ENCODE results near the gene CABLES1. TPM values are rescaled to one million over a fixed set of nuclear protein-coding genes. Genes with fewer than 3 reads are reported as not detected.

Gene CABLES1
- total and polyA plus RNA-seq, 4 donors, result 9.9 to 25.7 (median 11.4) TPM

DNA sequence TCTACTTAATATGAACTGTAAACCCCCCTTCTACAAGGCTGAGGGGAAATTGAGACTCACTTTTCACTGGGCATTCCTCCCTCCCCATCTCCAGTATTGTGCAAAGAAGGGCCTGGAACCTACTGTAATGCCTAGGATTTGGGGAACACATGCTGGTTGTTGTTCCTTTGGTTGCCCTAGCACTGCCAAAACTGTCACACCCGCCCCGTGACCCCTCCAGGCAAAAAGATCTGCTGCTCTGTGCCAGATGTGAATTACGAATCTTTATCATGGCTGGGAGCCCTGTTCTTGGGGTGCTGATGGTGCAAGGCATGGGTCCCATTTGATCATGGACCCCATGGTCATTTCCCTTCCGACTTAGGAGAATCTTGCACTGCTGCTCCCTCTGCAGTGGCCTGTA is 95.4 kb downstream of the CABLES1 start:
- ATAC-seq (ENCODE audit: low FRiP score) (peak; percentile 5), DNase-seq (peak in 1 of 2 donors; percentile 62)
- H3K4me3 ChIP-seq (ENCODE audit: low read length in 2 of 2), result no peak overlapping the region
- H3K27ac ChIP-seq (ENCODE audit: low read depth in 1 of 2, low read length in 2 of 2), result peak overlapping the region; percentile 83 to 88
- H3K4me1 ChIP-seq (ENCODE audit: control insufficient read depth in 1 of 2, insufficient read depth in 2 of 2, low read length in 2 of 2), result peaks cover 3 to 11% of the 10 kb centered on the region in 2 donors
- H3K27me3 ChIP-seq (ENCODE audit: control insufficient read depth in 1 of 2, insufficient read depth in 2 of 2, low read length in 1 of 2), result no peaks in the 10 kb centered on the region
- WGBS, 2 donors, result 58 to 59% methylated on average over 4 of the region's 4 CpGs
- no peaks in the 10 kb centered on the region for H3K36me3 ChIP-seq (ENCODE audit: control insufficient read depth in 1 of 2, insufficient read depth in 2 of 2, low read length in 1 of 2)
- no peaks in the 10 kb centered on the region for H3K9me3 ChIP-seq (ENCODE audit: control insufficient read depth, low read length)
- intact Hi-C loops (cut with DNase I), result loop anchor here in 1 of 2 donors (5.0 kb wide), 2 partner anchors 93 to 127 kb away; partner anchors contain the start of gene CABLES1

DNA sequence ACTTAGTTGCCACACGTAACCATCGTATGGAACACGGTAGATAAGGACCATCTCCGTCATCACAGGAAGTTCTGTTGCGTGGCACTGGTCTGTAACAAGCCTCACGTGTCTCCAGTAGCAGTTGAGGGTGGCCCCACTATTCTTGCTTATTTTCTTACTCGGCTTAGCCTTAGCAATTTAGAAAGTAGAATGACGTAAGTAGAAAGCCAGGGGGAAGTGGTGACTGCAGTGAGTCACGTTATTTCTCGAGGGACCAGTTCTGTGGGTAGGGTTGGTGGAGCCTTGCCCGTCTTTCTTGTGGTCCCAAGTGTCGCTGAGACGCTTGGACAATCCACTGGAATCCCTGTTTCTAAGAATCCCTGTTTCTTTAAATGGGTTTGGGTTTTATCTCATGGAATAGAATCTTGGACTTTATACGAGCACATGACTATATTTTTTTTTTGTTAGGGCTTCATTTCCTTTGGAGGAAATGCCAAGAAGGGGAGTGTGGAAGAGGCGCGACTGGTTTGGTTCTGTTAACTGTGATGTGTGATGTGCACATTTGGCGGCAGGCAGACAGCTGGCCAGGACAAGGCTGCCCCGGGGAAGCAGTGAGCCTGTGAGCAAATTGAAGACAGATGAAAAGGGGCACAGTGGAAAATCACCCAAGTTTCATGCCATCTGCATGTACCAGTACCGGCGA is 96.2 kb downstream of the CABLES1 start:
- DNase-seq (peak; percentile 86 to 89), ATAC-seq (ENCODE audit: low FRiP score) (peak; percentile 90)
- Histone ChIP-seq H3K4me1 (ENCODE audit: control insufficient read depth in 1 of 2, insufficient read depth in 2 of 2, low read length in 2 of 2) (peaks cover 3% of the 10 kb centered on the region in 2 donors), H3K9me3 (ENCODE audit: control insufficient read depth, low read length) (no peaks in the 10 kb centered on the region), H3K27me3 (ENCODE audit: control insufficient read depth in 1 of 2, insufficient read depth in 2 of 2, low read length in 1 of 2) (no peaks in the 10 kb centered on the region), H3K4me3 (ENCODE audit: low read length in 2 of 2) (no peak overlapping the region), H3K36me3 (ENCODE audit: control insufficient read depth in 1 of 2, insufficient read depth in 2 of 2, low read length in 1 of 2) (peaks cover 0 to 2% of the 10 kb centered on the region in 2 donors), H3K27ac (ENCODE audit: low read depth in 1 of 2, low read length in 2 of 2) (peak overlapping the region; percentile 88 to 99)
- 3 to 6% methylated on average over 20 of the region's 20 CpGs for WGBS, 2 donors
- intact Hi-C loops (cut with DNase I), result loop anchor here in 1 of 2 donors (5.0 kb wide), 2 partner anchors 94 to 126 kb away; partner anchors contain the start of gene CABLES1

DNA sequence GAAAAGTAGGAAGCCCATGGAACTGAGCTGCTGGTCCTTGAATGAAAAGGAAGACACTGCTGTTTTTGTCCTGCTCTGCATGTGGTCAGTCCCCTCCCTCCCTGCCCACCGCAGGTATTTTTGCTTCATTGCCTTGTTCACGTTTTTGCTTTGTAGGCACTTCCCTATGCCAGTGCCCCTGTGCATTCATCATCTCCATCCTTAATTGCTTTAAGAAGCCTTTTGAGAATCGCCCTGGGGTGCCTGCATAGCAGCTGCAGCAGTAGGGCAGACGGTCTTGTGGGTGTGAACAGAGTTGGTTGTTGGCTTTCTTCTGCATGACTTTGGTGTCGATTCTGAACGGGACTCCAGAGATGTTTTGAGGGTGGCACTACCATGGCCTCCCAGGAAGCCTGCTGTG is 97.0 kb downstream of the CABLES1 start:
- WGBS, 2 donors, result 87 to 88% methylated on average over 6 of the region's 6 CpGs
- Histone ChIP-seq H3K9me3 (ENCODE audit: control insufficient read depth, low read length) (no peaks in the 10 kb centered on the region), H3K36me3 (ENCODE audit: control insufficient read depth in 1 of 2, insufficient read depth in 2 of 2, low read length in 1 of 2) (peaks cover 0 to 2% of the 10 kb centered on the region in 2 donors), H3K27ac (ENCODE audit: low read depth in 1 of 2, low read length in 2 of 2) (peak overlapping the region; percentile 31 to 99), H3K4me3 (ENCODE audit: low read length in 2 of 2) (no peak overlapping the region), H3K4me1 (ENCODE audit: control insufficient read depth in 1 of 2, insufficient read depth in 2 of 2, low read length in 2 of 2) (peaks cover 0 to 3% of the 10 kb centered on the region in 2 donors), H3K27me3 (ENCODE audit: control insufficient read depth in 1 of 2, insufficient read depth in 2 of 2, low read length in 1 of 2) (no peaks in the 10 kb centered on the region)
- ATAC-seq (ENCODE audit: low FRiP score) (no peak), DNase-seq (no peak)
- intact Hi-C loops (cut with DNase I), result loop anchor here in 1 of 2 donors (5.0 kb wide), 2 partner anchors 95 to 125 kb away; partner anchors contain the start of gene CABLES1

DNA sequence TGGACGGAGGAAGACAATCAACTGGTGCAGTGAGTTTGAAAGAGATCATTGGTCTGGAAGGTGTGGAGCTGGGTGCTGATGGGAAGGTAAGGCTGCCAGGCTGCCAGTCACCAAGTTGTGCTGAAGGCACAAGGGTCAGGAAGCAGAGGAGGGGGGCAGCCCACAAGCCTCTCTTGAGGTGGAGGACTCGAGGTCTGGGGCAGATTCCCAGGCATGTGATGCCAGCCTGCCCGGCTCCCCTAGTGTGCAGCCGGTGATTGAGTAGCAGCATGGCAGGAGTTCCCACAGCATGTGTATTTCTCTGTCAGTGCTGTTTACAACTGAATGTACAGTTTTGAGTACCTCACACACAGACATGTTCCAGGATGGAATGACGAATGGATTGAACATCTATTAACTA is 99.3 kb downstream of the CABLES1 start:
- Histone ChIP-seq H3K4me3 (ENCODE audit: low read length in 2 of 2) (no peak overlapping the region), H3K27me3 (ENCODE audit: control insufficient read depth in 1 of 2, insufficient read depth in 2 of 2, low read length in 1 of 2) (no peaks in the 10 kb centered on the region), H3K27ac (ENCODE audit: low read depth in 1 of 2, low read length in 2 of 2) (no peak overlapping the region), H3K36me3 (ENCODE audit: control insufficient read depth in 1 of 2, insufficient read depth in 2 of 2, low read length in 1 of 2) (peaks cover 0 to 2% of the 10 kb centered on the region in 2 donors), H3K4me1 (ENCODE audit: control insufficient read depth in 1 of 2, insufficient read depth in 2 of 2, low read length in 2 of 2) (peaks cover 0 to 3% of the 10 kb centered on the region in 2 donors), H3K9me3 (ENCODE audit: control insufficient read depth, low read length) (no peaks in the 10 kb centered on the region)
- ATAC-seq (ENCODE audit: low FRiP score), result no peak
- no peak for DNase-seq
- WGBS, 2 donors, result 83 to 85% methylated on average over 5 of the region's 5 CpGs
- intact Hi-C loops (cut with DNase I), result loop anchor here (5.0 kb wide), 3 partner anchors 78 to 123 kb away; partner anchors contain the start of gene CABLES1 (in 1 of the 2)

DNA sequence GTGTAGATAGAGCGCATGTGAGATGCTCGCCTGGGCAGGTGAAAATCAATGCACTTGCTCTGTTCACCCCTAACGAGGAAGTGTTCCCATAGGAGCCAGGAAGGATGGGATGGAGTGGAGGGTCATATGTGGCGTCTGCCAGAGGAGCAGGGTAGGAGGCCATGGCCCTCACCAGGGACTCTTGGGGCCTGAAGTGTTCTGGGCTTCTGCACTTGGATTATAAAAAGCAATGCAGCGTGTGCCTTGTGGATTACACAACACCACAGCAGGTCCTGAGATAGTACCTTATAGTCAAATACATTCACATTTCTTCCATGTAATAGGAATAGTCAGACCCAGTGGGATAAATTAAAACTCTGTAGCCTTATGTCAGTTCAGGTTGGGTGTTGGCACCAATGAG is 100.1 kb downstream of the CABLES1 start:
- intact Hi-C loops (cut with DNase I), result loop anchor here in 1 of 2 donors (5.0 kb wide), 1 partner anchor 77 kb away; no protein-coding TSS in a partner anchor
- ATAC-seq (ENCODE audit: low FRiP score), result no peak
- no peak overlapping the region for H3K27ac ChIP-seq (ENCODE audit: low read depth in 1 of 2, low read length in 2 of 2)

DNA sequence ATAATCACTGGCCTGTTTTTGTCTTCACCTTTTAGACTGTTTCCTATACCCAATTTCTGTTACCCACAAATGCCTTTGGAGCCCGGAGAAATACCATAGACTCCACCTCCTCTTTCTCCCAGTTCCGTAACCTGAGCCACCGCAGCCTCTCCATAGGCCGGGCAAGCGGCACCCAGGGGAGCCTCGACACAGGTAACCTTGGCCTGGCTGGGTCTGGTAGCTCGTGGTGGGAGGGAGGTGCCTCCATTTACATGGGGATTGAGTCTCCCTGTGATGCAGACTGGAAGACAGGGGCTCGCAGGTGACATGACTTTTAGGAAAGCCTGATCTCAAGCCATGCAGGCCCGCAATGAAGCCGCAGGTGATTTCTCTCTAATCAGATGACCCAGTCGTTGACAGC is 100.6 kb downstream of the CABLES1 start:
- WGBS, 2 donors, result 79 to 87% methylated on average over 11 of the region's 11 CpGs
- H3K27me3 ChIP-seq (ENCODE audit: control insufficient read depth in 1 of 2, insufficient read depth in 2 of 2, low read length in 1 of 2), result no peaks in the 10 kb centered on the region
- intact Hi-C loops (cut with DNase I), result loop anchor here in 1 of 2 donors (5.0 kb wide), 1 partner anchor 76 kb away; no protein-coding TSS in a partner anchor
- peaks cover 0 to 2% of the 10 kb centered on the region in 2 donors for H3K36me3 ChIP-seq (ENCODE audit: control insufficient read depth in 1 of 2, insufficient read depth in 2 of 2, low read length in 1 of 2)
- ATAC-seq (ENCODE audit: low FRiP score), result no peak
- H3K4me3 ChIP-seq (ENCODE audit: low read length in 2 of 2), result no peak overlapping the region
- H3K9me3 ChIP-seq (ENCODE audit: control insufficient read depth, low read length), result no peaks in the 10 kb centered on the region
- no peak overlapping the region for H3K27ac ChIP-seq (ENCODE audit: low read depth in 1 of 2, low read length in 2 of 2)
- peaks cover 0 to 3% of the 10 kb centered on the region in 2 donors for H3K4me1 ChIP-seq (ENCODE audit: control insufficient read depth in 1 of 2, insufficient read depth in 2 of 2, low read length in 2 of 2)
- DNase-seq, result no peak

More for the DNA sequence above, 100.1 kb downstream of the CABLES1 start:
- H3K4me3 ChIP-seq (ENCODE audit: low read length in 2 of 2), result no peak overlapping the region
- peaks cover 0 to 2% of the 10 kb centered on the region in 2 donors for H3K36me3 ChIP-seq (ENCODE audit: control insufficient read depth in 1 of 2, insufficient read depth in 2 of 2, low read length in 1 of 2)
- peaks cover 0 to 3% of the 10 kb centered on the region in 2 donors for H3K4me1 ChIP-seq (ENCODE audit: control insufficient read depth in 1 of 2, insufficient read depth in 2 of 2, low read length in 2 of 2)
- no peaks in the 10 kb centered on the region for H3K27me3 ChIP-seq (ENCODE audit: control insufficient read depth in 1 of 2, insufficient read depth in 2 of 2, low read length in 1 of 2)
- no peaks in the 10 kb centered on the region for H3K9me3 ChIP-seq (ENCODE audit: control insufficient read depth, low read length)
- DNase-seq, result no peak
- 83 to 91% methylated on average over 5 of the region's 5 CpGs for WGBS, 2 donors

DNA sequence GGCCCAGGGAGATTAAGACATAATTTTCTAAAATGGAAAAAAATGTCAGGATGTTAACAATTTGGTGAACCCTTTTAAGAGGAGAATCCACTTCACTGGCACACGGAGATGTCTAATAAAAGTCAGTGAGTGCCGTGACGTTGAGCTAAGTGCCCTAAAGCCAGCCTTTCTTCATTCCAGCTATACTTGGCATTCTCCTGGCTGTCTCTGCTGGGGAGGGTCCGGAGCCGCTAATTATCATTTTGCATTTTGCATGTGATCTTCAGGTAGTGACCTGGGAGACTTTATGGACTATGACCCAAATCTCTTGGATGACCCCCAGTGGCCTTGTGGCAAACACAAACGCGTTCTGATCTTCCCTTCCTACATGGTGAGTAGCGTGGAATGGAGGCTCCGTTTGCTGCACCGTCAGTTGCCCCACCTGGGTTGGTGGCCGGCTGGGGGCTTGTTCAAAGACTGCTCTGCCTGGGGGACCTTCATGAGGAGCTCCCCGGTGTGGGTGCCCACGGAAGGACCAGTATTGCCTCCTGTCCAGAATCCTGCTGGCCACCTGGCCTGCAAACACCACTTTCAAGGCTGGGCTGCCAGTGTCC is 101.7 kb downstream of the CABLES1 start:
- intact Hi-C loops (cut with DNase I), result loop anchor here in 1 of 2 donors (5.0 kb wide), 1 partner anchor 75 kb away; no protein-coding TSS in a partner anchor
- no peaks in the 10 kb centered on the region for H3K27me3 ChIP-seq (ENCODE audit: control insufficient read depth in 1 of 2, insufficient read depth in 2 of 2, low read length in 1 of 2)
- H3K4me3 ChIP-seq (ENCODE audit: low read length in 2 of 2), result no peak overlapping the region
- H3K9me3 ChIP-seq (ENCODE audit: control insufficient read depth, low read length), result no peaks in the 10 kb centered on the region
- DNase-seq, result no peak
- H3K27ac ChIP-seq (ENCODE audit: low read depth in 1 of 2, low read length in 2 of 2), result peak overlapping the region in 1 of 2 donors; percentile 97
- WGBS, 2 donors, result 80 to 81% methylated on average over 13 of the region's 13 CpGs
- H3K36me3 ChIP-seq (ENCODE audit: control insufficient read depth in 1 of 2, insufficient read depth in 2 of 2, low read length in 1 of 2), result peaks cover 0 to 2% of the 10 kb centered on the region in 2 donors
- H3K4me1 ChIP-seq (ENCODE audit: control insufficient read depth in 1 of 2, insufficient read depth in 2 of 2, low read length in 2 of 2), result peaks cover 0 to under 1% of the 10 kb centered on the region in 2 donors
- ATAC-seq (ENCODE audit: low FRiP score), result no peak

DNA sequence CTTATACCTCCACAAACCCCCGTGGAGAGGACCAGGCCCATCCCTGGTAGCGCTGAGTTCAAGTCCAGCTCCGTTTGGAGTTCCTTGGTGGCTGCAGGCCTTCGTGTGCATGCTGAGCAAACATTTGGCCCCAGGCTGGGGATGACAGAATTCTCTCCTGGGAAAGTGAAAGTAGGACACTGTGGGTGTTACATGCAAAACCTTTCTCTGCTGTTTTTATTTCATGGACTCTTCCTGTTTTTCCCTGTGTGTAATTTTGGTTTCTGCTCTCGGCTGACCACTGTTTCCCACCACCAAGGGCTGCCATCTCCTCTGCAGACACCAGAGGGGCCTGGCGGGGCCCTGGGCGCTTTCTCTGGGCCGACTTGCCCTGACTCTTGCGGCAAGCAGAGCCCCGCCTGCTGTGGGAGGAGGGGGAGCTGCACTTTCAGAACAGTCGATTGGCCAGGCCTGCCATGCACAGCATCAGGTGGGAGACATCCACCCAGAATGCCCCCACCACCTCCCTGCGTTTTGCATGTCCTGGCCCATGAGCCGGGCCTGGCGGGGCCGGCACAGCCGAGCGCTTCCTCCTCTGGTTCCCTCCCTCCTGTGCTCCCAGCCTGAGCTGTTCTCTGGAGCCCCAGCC is 102.4 kb downstream of the CABLES1 start:
- DNase-seq (peak; percentile 81 to 87), ATAC-seq (ENCODE audit: low FRiP score) (peak; percentile 85)
- peaks cover 0 to 2% of the 10 kb centered on the region in 2 donors for H3K36me3 ChIP-seq (ENCODE audit: control insufficient read depth in 1 of 2, insufficient read depth in 2 of 2, low read length in 1 of 2)
- 4 to 10% methylated on average over 17 of the region's 17 CpGs for WGBS, 2 donors
- H3K4me1 ChIP-seq (ENCODE audit: control insufficient read depth in 1 of 2, insufficient read depth in 2 of 2, low read length in 2 of 2), result no peaks in the 10 kb centered on the region
- H3K9me3 ChIP-seq (ENCODE audit: control insufficient read depth, low read length), result no peaks in the 10 kb centered on the region
- H3K27me3 ChIP-seq (ENCODE audit: control insufficient read depth in 1 of 2, insufficient read depth in 2 of 2, low read length in 1 of 2), result no peaks in the 10 kb centered on the region
- peak overlapping the region in 1 of 2 donors; percentile 1 for H3K4me3 ChIP-seq (ENCODE audit: low read length in 2 of 2)
- peak overlapping the region; percentile 18 to 97 for H3K27ac ChIP-seq (ENCODE audit: low read depth in 1 of 2, low read length in 2 of 2)
- intact Hi-C loops (cut with DNase I), result loop anchor here in 1 of 2 donors (5.0 kb wide), 1 partner anchor 75 kb away; no protein-coding TSS in a partner anchor
